Ectodermal cell (in vitro differentiated cells): ENCODE measurements around the gene PRKCD.

Experiments used
- H3K27ac ChIP-seq: 2 replicates; pipeline ENCODE4 v1.7.0; 2013; ENCODE audit warnings: mild to moderate bottlenecking, low read depth, low read length; ENCODE audit not compliant: insufficient read depth, poor library complexity, severe bottlenecking
- H3K27me3 ChIP-seq: 2 replicates; pipeline ENCODE4 v1.7.0; 2013; ENCODE audit warnings: mild to moderate bottlenecking, low read length; ENCODE audit not compliant: insufficient read depth, control insufficient read depth, poor library complexity, severe bottlenecking
- H3K36me3 ChIP-seq: one replicate; pipeline ENCODE4 v1.7.0; 2013; ENCODE audit warnings: low read length; ENCODE audit not compliant: control insufficient read depth, insufficient read depth
- H3K4me1 ChIP-seq: one replicate; pipeline ENCODE4 v1.7.0; 2013; ENCODE audit warnings: low read length; ENCODE audit not compliant: control insufficient read depth, insufficient read depth
- H3K4me3 ChIP-seq: 2 replicates; pipeline ENCODE4 v1.7.0; 2013; ENCODE audit warnings: low read depth, low read length, control low read depth; ENCODE audit not compliant: insufficient read depth
- H3K9me3 ChIP-seq: 2 replicates; pipeline ENCODE4 v1.7.0; 2013; ENCODE audit warnings: mild to moderate bottlenecking, low read length, moderate library complexity; ENCODE audit not compliant: control insufficient read depth
- WGBS, 2 experiments: methylation state at CpG; one replicate each; pipeline ENCODE4 v1.1.7; 2013; ENCODE audit warnings: missing lambda C conversion rate in 2 of 2; 5-methylcytosine and 5-hydroxymethylcytosine counted together

PRKCD gene

DNA sequence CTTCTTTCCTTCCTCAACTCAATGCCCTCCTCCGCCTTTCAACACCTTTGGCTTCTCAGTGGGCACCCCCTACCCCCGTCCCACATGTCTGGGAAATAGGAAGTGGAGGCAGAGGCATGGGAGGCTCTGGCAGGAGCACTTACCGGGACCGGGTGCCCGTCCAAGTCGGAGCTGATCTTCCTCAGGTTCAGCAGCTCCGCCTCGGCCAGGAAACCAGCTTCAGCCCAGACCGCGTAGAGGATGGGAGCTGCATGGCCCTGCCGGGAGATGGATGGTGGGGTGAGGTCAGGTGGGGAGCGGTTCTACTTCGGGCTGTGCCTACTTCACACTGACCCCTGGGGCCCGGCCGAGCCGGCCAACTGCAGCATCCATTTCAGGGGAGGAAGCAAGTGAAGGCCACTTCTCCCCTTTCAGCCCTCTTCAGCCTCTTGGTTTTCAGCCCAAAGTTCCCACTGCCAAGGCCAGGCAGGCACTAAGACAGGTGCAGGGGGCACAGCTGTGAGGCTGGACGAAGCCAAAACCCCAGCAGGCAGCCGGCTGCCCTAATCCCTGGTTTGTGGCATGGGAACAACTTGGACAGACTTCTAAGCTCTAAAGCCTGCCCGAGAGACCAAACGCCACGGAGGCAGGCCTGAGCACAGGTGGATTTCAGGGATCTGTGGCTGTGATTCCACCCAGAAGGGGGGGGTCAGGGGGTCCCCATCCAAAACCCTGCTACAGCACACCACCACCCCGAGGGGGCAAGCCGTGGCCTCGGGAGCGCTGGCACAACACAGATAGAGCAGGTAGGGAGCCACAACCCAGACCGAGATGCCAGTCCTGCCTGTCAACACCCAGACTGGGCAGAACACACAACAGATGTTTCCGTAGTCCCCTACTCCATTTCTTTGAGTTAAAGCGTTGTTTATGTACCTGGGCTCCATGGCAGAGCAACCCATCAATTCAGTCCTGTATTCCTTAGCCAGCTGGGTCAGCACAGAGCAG is 80.3 kb downstream of the PRKCD start:
- Histone ChIP-seq H3K9me3 (no peaks in the 10 kb centered on the region), H3K36me3 (peaks cover 21% of the 10 kb centered on the region), H3K27ac (no peak overlapping the region), H3K4me3 (no peak overlapping the region), H3K4me1 (peaks cover 10% of the 10 kb centered on the region), H3K27me3 (no peaks in the 10 kb centered on the region)
- 92 to 93% methylated on average over 28 of the region's 28 CpGs for WGBS, 2 experiments

DNA sequence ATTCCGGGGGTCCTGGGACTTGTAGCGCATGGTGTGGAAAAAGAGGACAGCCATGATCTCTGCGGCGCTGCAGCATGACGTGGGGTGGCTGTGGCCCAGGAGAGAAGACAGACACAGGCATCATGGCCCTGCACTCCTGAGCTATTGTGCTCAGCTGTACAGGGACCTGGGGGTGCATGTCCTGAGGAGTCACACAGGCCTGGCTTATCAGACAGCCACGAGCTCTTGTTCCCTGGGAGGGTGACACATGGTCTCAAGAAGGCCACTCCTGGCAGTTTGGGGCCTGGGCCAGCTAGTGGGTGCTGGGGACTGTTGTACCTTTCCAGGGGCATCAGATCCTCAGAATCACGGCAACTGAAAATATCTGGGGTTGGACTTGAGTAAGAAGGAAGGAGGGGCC is 81.1 kb downstream of the PRKCD start:
- no peaks in the 10 kb centered on the region for H3K27me3 ChIP-seq
- H3K4me1 ChIP-seq: peaks cover 10% of the 10 kb centered on the region
- H3K36me3 ChIP-seq: peaks cover 21% of the 10 kb centered on the region
- no peak overlapping the region for H3K27ac ChIP-seq
- WGBS, 2 experiments: 97% methylated on average over 7 of the region's 7 CpGs
- no peak overlapping the region for H3K4me3 ChIP-seq
- no peaks in the 10 kb centered on the region for H3K9me3 ChIP-seq
